Thymus (tissue), 11 donors: ENCODE results near the gene PAPSS1. TPM values are rescaled to one million over a fixed set of nuclear protein-coding genes. Genes with fewer than 3 reads are reported as not detected.

ENCODE experiments used
- DNase-seq, 9 donors: peaks; one replicate each; pipeline ENCODE4 v3.0.0-alpha.2; 2013; ENCODE audit warnings: low spot score in 9 of 9, low read depth in 6 of 9, missing footprints in 1 of 9
- H3K27ac ChIP-seq, 2 donors: one replicate each; pipeline ENCODE4 v1.5.1; 2013; ENCODE audit warnings: control low read depth in 1 of 2, low read depth in 1 of 2, low read length in 1 of 2, mild to moderate bottlenecking in 1 of 2, moderate library complexity in 1 of 2
- H3K27me3 ChIP-seq, 2 donors: one replicate each; pipeline ENCODE4 v1.5.1; 2013; ENCODE audit warnings: low read length in 1 of 2; ENCODE audit not compliant: control insufficient read depth in 2 of 2, insufficient read depth in 1 of 2
- H3K36me3 ChIP-seq, 2 donors: one replicate each; pipeline ENCODE4 v1.5.1; 2013; ENCODE audit warnings: low read length in 1 of 2, mild to moderate bottlenecking in 1 of 2, moderate library complexity in 1 of 2; ENCODE audit not compliant: control insufficient read depth in 2 of 2, insufficient read depth in 2 of 2
- H3K4me1 ChIP-seq, 2 donors: one replicate each; pipeline ENCODE4 v1.5.1; 2013; ENCODE audit warnings: low read length in 2 of 2; ENCODE audit not compliant: control insufficient read depth in 2 of 2, insufficient read depth in 2 of 2
- H3K4me3 ChIP-seq, 2 donors: one replicate each; pipeline ENCODE4 v1.5.1; 2013; ENCODE audit warnings: low read length in 2 of 2, control low read depth in 1 of 2, mild to moderate bottlenecking in 1 of 2
- H3K9me3 ChIP-seq, 2 donors: one replicate each; pipeline ENCODE4 v1.5.1; 2013; ENCODE audit warnings: low read length in 1 of 2, mild to moderate bottlenecking in 1 of 2; ENCODE audit not compliant: control insufficient read depth in 2 of 2, insufficient read depth in 1 of 2
- WGBS: extraction: QIAGEN DNeasy Blood & Tissue Kit; methylation state at CpG from one replicate; pipeline ENCODE4 v1.1.7; 2013; 5-methylcytosine and 5-hydroxymethylcytosine counted together
- polyA plus RNA-seq: library from polyadenylated mRNA; stranded (reverse); fragments of 200-250 nt; gene quantifications from one replicate; pipeline ENCODE4 v1.2.3, GENCODE V29; 2013
- total RNA-seq: library from RNA; stranded (reverse); fragments of 120-200 nt; gene quantifications from one replicate; pipeline ENCODE4 v1.2.4, GENCODE V29; 2013
- donor health status: healthy.

The PAPSS1 gene
- total and polyA plus RNA-seq, 2 donors, result 35.2 to 39.0 TPM

DNA sequence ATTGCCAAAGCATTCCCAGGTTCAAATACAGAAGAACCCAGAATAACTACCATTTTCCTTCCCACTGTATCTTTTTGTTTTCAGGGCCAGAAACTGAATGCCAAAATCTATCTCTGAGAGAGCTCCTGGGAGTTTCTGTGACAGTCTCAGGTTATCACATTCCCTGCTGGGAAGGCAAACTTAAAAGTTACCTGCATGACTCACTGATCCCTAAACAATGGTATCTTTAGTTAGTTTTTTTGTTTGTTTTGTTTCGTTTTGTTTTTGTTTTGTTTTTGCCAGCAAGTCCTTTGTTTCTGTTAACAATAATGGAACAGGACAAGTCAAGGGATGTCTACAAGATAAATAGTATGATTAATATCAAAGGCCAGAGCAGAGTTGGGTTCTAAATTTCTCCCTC, 34.3 kb downstream of the PAPSS1 start:
- no peaks in the 10 kb centered on the region for H3K4me1 ChIP-seq
- H3K27ac ChIP-seq, result no peak overlapping the region
- H3K27me3 ChIP-seq, result no peaks in the 10 kb centered on the region
- peaks cover 0 to 4% of the 10 kb centered on the region in 2 donors for H3K36me3 ChIP-seq
- H3K9me3 ChIP-seq, result no peaks in the 10 kb centered on the region
- DNase-seq, result no peak
- 92% methylated on average over 1 of the region's 1 CpG for WGBS
- no peak overlapping the region for H3K4me3 ChIP-seq

DNA sequence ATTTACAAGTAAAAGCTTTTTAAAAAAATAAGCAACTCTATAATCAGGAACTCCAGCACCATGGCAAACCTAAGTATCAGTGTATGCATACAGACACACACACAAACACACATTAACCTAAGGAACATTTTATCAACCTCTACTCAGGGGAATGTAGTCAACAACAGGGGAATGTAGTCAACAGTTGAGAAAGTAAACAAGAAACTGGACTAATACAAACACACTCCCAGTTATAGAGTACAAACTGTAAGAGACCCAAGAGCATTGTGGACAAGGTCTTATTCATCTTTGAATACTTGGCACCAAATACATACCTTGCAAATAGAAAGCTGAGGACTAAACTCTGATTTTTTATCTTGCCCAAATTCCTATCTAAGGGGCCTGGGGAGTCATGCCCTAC, 36.2 kb downstream of the PAPSS1 start:
- no peaks in the 10 kb centered on the region for H3K4me1 ChIP-seq
- no peak for DNase-seq
- H3K4me3 ChIP-seq, result no peak overlapping the region
- H3K9me3 ChIP-seq, result no peaks in the 10 kb centered on the region
- H3K27me3 ChIP-seq, result no peaks in the 10 kb centered on the region
- H3K36me3 ChIP-seq, result peaks cover 0 to 8% of the 10 kb centered on the region in 2 donors
- no peak overlapping the region for H3K27ac ChIP-seq

GRCh38 chr4:107682306-107682705, 37.7 kb downstream of the PAPSS1 start:
- H3K27me3 ChIP-seq, result no peaks in the 10 kb centered on the region
- no peak overlapping the region for H3K27ac ChIP-seq
- no peak for DNase-seq
- WGBS, result 97% methylated on average over 3 of the region's 3 CpGs
- H3K4me3 ChIP-seq, result no peak overlapping the region
- peaks cover 3 to 15% of the 10 kb centered on the region in 2 donors for H3K36me3 ChIP-seq
- H3K9me3 ChIP-seq, result no peaks in the 10 kb centered on the region
- H3K4me1 ChIP-seq, result no peaks in the 10 kb centered on the region

DNA sequence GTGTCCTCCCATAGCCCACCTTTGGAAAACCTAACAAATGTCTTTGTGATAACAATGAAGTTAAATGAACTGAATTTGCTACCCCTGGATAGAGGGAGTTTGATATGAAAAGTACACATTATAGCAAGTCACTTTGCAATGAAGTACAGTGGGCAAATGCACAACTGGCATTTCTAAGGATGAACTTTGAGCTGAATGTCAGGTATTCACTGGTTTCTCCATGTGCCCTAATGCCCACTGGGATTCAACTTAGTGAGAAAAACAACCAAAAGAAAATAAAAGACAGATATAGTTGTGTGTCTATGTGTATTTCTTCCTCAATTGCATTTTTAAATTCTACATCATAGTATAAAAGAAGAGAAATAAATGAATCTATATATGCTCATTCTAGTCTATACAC, 51.0 kb downstream of the PAPSS1 start:
- H3K4me1 ChIP-seq, result no peaks in the 10 kb centered on the region
- no peaks in the 10 kb centered on the region for H3K36me3 ChIP-seq
- H3K27me3 ChIP-seq, result no peaks in the 10 kb centered on the region
- no peak overlapping the region for H3K27ac ChIP-seq
- H3K9me3 ChIP-seq, result no peaks in the 10 kb centered on the region
- H3K4me3 ChIP-seq, result no peak overlapping the region
- no peak for DNase-seq

DNA sequence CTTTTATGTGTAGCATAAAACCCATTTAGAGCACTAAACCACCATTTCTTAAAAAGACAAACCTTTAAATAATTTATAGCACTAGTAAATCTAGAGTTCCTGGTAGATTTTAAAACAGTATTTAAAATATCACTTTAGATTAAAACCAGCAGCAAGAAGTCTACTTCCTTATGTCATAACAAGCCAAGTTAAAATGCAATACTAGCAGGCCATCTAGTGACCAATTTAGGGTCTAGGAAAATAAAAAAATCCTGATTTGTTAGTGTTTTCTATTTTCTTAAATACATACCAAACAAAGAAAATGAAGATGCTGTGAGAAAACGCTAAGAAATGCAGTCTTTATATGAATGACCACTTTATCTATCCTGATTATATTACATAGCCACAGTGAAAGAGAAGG, 53.9 kb downstream of the PAPSS1 start:
- no peaks in the 10 kb centered on the region for H3K4me1 ChIP-seq
- no peaks in the 10 kb centered on the region for H3K36me3 ChIP-seq
- DNase-seq, result peak in 1 of 9 donors; percentile 14
- no peak overlapping the region for H3K4me3 ChIP-seq
- no peak overlapping the region for H3K27ac ChIP-seq
- WGBS, result 78% methylated on average over 1 of the region's 1 CpG
- H3K27me3 ChIP-seq, result no peaks in the 10 kb centered on the region
- H3K9me3 ChIP-seq, result no peaks in the 10 kb centered on the region

DNA sequence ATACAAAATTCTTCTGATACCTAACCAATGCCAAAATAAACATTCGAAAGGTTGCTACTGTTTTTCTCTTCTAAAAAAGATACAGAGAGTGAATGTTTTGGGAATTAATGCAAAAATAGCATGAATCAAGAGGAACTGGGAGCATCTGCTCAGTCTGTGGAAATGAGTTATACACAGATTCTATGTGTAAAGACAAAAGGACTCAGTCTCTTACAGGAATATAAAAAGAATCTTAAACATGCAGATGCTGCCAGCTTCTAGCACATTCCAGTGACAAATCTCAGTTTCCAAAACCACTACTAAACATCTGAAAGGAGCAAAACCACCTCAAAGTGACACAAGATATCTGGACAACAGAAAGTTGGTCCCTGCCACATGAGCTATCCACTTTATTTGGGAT, 55.0 kb downstream of the PAPSS1 start:
- H3K4me3 ChIP-seq, result no peak overlapping the region
- no peaks in the 10 kb centered on the region for H3K36me3 ChIP-seq
- WGBS, result 99% methylated on average over 1 of the region's 1 CpG
- no peak overlapping the region for H3K27ac ChIP-seq
- no peaks in the 10 kb centered on the region for H3K4me1 ChIP-seq
- H3K27me3 ChIP-seq, result no peaks in the 10 kb centered on the region
- DNase-seq, result no peak
- no peaks in the 10 kb centered on the region for H3K9me3 ChIP-seq

DNA sequence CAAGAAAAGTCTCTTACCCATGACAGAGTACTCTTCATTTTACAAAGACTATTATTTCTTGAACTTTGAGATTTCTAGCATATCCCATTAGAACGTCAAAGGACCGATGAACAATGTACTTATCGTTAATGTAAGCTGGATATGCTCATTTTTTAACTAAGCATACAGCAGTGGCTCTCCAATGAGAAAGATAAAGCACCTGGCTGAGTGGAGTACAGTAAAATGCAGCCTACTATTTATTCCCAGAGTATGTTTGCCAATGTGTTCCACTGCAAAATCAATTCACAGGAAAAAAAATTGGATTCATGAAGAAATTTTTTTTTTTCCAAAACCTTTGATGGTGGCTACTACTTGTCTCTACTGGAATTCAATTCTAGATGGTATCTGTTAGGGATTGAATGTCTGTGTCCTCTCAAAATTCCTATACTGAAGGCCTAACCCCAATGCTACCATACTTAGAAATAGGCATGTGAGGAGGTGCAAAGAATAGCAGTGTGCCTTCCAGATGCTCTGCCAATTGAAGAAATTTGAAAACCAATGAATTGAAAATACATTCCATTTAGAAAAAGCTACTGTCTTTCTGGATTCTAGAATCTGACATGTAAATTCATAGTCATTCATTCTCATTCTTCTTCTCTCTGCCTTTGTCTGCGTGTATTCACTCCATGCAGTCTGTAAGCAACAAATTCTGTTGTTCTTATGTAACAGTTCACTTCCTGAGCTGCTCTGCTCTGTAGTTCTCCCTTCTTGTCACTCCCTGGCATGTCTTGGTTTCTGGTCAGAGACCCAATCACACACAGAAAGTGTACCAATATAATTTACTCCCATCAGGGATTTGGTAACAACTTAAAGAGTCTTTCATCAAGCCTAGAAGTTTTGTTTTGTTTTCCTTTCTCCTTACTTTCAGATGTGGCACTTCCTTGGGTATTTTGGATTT, 61.4 kb downstream of the PAPSS1 start:
- no peaks in the 10 kb centered on the region for H3K27me3 ChIP-seq
- peaks cover 6 to 7% of the 10 kb centered on the region in 2 donors for H3K36me3 ChIP-seq
- DNase-seq, result no peak
- H3K27ac ChIP-seq, result no peak overlapping the region
- WGBS, result 92% methylated on average over 4 of the region's 4 CpGs
- no peaks in the 10 kb centered on the region for H3K4me1 ChIP-seq
- H3K9me3 ChIP-seq, result no peaks in the 10 kb centered on the region
- H3K4me3 ChIP-seq, result no peak overlapping the region

DNA sequence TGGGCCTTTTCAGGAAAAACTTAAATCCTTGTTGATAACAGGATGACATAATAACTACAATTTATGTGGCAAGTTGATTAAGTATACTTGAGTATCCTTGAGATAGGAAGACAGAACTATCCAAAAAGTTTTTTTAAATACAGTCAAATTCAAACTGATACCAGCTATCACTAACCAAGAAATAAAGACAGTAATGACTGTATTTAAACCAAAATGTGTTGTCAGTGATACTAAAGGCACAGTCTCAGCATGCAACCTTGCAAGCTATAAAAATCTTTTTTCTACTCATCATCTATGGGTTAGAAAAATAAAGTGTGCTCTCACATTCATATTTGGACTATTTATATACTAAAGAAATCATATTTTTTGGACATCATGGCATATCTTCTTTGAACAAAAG, 64.7 kb downstream of the PAPSS1 start:
- no peak overlapping the region for H3K27ac ChIP-seq
- no peaks in the 10 kb centered on the region for H3K4me1 ChIP-seq
- peaks cover 10 to 16% of the 10 kb centered on the region in 2 donors for H3K36me3 ChIP-seq
- no peak overlapping the region for H3K4me3 ChIP-seq
- DNase-seq, result no peak
- no peaks in the 10 kb centered on the region for H3K9me3 ChIP-seq
- no peaks in the 10 kb centered on the region for H3K27me3 ChIP-seq

DNA sequence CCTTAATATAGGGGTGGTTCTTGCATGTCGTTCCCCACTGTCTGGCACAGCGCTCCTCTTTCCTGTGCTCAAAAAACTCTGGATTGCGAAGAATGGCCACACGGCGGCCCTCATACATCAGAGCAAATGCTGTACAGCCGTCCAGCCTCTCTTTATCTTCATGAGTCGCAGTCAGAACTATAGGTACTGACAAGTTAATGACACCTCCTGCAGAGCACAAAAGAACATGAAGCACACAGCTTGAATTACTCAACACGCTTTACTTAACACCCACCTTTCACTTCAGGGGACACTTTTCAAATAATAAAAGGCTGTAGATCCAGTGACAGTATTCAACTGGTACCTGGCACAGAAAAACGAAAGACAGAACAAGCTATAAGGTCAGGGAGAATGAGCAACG, 65.3 kb downstream of the PAPSS1 start:
- no peaks in the 10 kb centered on the region for H3K9me3 ChIP-seq

More for the DNA sequence above, 65.3 kb downstream of the PAPSS1 start:
- Histone ChIP-seq H3K27ac (no peak overlapping the region), H3K4me3 (no peak overlapping the region), H3K27me3 (no peaks in the 10 kb centered on the region), H3K36me3 (peaks cover 10 to 16% of the 10 kb centered on the region in 2 donors), H3K4me1 (no peaks in the 10 kb centered on the region)
- no peak for DNase-seq
- WGBS, result 93% methylated on average over 10 of the region's 10 CpGs
